Left colon (tissue), 2 donors: ENCODE data around the gene MAP3K6. TPM values are rescaled to one million over a fixed set of nuclear protein-coding genes. Genes with fewer than 3 reads are reported as not detected.

Source experiments
- ATAC-seq: fragments of 200-7000 bp; cut with Tn5 transposase; one replicate; pipeline ENCODE4 v1.9.1; 2020; ENCODE audit warnings: mild to moderate bottlenecking, moderate library complexity
- DNase-seq, 2 donors: peaks; one replicate each; pipeline ENCODE4 v3.0.0-alpha.2; 2020
- intact Hi-C, 2 donors: fragments of 100-400 bp; cut with DNase I in 1 of 2; cut with micrococcal nuclease in 1 of 2; formaldehyde crosslinking; loops; one replicate each; pipeline versions ENCODE4 v1.11.2 to v1.14.0; 2022; cut with DNase I, micrococcal nuclease
- total RNA-seq, 2 donors: library from RNA; stranded (reverse); fragmentation: NEBNext Ultra II Directional; extraction: Animal tissue kit (Norgen Biotek cat#: 25700); gene quantifications; one replicate each; pipeline ENCODE4 v1.2.1, GENCODE V29; 2021
- donor health status: DM: no; HTN: no; CAD: no.
- donor health status: DM: yes; HTN: yes; CAD: no.

MAP3K6 gene
- total RNA-seq, 2 donors from 2014 or later = 14.6 to 34.9 TPM

- intact Hi-C loops = loop anchor here in 1 of 2 donors (10.0 kb wide), 1 partner anchor 53 kb away; the partner anchor contains the start of gene CD164L2
- DNase-seq (no peak), ATAC-seq (peak; percentile 5)
Measured at GRCh38 chr1:27331922-27332321, 34.8 kb downstream of the MAP3K6 start.

DNA sequence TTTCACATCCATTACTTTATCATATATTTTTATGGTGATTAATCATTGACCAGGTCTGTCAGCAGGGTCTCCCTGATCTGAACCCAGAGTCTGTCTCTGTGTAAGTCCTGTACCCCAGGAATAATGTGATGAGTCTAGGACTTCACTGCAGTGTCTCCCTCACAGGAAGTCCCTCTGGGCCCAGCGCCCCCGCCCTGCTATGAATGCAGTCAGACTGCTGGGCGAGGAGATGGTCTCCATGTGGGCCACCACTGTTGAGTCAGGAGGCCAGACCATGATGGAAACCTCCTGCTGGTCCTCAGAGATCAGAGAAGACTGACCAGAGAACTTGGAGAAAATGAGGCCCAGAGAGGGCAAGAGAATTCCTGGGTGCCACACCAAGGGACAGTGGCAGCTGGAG lies 35.3 kb downstream of the MAP3K6 start:
- DNase-seq (no peak), ATAC-seq (no peak)
- intact Hi-C loops = loop anchor here in 1 of 2 donors (10.0 kb wide), 1 partner anchor 53 kb away; the partner anchor contains the start of gene CD164L2

DNA sequence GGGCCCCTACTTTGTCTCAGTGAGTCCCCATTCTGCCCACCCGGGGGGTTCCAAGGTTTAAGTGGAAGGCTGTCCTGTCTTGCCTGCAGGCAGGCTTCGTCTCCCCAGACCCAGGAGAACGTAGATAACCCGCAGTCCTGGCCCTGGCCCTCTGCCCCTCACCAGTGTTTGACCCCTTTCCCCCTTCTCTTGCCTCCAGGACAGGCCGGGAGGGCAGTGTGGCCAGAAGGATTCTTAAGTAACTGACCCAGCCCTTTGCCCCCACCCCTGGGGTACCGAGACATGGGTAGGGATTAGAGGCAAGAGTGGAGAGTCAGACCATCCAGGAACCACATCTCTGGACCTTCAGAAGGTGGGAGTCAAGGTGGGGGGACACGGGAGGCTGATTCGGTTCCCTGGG lies 36.0 kb downstream of the MAP3K6 start:
- DNase-seq (no peak), ATAC-seq (no peak)
- intact Hi-C loops = loop anchor here in 1 of 2 donors (10.0 kb wide), 1 partner anchor 54 kb away; the partner anchor contains the start of gene CD164L2

GRCh38 chr1:27327964-27328363 lies 38.8 kb downstream of the MAP3K6 start:
- no peak for DNase-seq
- no peak for ATAC-seq
- intact Hi-C loops = no loop called here

GRCh38 chr1:27325286-27325685 lies 41.5 kb downstream of the MAP3K6 start:
- no peak for ATAC-seq
- no peak for DNase-seq
- intact Hi-C loops = no loop called here

GRCh38 chr1:27322569-27323240 lies 44.1 kb downstream of the MAP3K6 start:
- intact Hi-C loops = no loop called here
- DNase-seq (no peak), ATAC-seq (no peak)

DNA sequence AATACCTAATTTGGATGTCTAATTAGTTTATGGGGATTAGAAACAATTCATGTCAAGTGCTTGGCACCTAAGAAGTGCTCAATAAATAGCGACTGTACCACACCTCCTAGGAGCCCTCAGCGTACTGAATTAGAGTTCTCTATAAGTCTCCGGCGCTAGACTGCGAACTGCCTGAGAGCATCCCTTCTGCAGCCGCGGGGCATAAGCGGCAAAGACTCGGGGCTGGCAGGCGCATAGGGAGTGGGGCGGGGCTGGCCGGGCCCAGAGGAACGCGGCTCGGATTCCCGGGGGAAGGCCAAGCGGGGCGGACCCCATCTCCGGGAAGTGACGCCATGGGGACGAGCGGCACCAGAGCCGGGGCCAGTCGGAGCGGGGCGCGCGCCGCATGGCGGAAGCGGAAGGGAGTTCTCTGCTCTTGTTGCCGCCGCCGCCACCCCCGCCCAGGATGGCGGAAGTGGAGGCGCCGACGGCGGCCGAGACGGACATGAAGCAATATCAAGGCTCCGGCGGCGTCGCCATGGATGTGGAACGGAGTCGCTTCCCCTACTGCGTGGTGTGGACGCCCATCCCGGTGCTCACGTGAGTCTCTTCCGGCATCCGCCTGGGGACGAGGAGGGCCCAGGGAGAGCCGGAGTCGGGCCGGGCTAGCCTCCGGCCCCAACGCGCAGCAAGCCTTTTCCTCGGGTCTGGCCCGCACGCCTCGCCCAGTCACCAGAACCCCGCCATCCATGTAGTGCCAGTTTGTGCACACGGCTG lies 44.8 kb downstream of the MAP3K6 start, which contains the start of gene TMEM222:
TMEM222 (plus strand) TSS at position 351 of the 756 bp plus-strand sequence; CDS start at position 386, 35 bp downstream.
- intact Hi-C loops = no loop called here
- peak; percentile 98 for ATAC-seq
- DNase-seq = peak; percentile 96

DNA sequence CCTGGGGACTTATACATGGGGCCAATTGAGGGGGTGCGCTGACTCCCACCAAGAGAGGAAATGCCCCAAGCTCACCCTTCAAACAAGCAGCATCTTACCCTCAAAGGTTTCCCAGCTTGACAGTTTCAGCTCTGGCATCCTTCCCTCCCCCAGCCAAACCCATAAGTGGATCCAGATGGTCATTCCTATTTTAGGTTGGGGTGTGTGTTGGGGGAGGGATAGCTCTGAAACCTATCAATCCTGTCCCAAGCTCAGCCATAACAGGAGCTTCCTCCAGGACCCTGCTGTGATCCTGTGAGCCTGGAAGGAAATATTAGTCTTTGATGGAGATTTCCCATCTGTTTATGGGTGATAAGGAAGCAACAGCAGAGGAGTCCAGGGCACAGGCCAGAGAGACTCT lies 48.2 kb downstream of the MAP3K6 start:
- ATAC-seq (no peak), DNase-seq (no peak)
- intact Hi-C loops = no loop called here

DNA sequence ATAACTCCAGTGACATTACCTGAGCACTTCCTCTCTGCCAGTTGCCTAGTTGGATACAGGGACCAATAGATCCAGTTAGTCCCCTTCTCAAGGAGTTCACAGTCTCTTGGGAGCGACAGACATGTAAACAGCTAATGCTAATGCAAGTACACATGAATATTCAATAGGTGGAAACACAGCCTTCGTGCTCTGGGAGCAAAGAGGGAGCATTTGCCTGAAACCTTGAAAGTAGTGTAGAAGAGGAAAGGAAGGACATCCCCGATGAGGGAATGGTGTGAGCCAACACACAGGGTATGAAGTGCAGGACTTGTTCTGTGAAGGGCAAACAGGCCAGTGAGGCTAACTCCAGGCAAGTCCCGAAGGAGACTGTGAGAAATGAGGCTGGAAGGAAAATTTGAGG lies 48.6 kb downstream of the MAP3K6 start:
- ATAC-seq = no peak
- intact Hi-C loops = no loop called here
- no peak for DNase-seq

DNA sequence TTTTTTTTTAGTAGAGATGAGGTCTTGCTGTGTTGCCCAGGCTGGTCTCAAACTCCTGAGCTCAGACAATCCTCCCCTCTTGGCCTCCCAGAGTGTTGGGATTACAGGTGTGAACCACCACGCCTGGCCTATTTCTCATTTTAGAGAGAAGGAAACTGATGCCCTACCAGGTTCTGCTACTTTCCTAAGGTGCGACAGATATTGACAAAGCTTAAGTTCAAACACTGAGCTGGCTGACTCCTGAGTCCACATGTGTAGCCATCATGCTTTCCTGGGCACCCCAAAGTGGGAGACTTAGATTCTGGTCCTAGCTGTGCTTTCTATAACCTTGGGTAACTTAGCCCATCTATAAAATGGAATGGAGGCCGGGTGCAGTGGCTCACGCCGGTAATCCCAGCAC lies 49.9 kb downstream of the MAP3K6 start:
- DNase-seq (no peak), ATAC-seq (no peak)
- intact Hi-C loops = no loop called here

GRCh38 chr1:27314737-27315136 lies 52.0 kb downstream of the MAP3K6 start:
- ATAC-seq (peak; percentile 7), DNase-seq (no peak)

DNA sequence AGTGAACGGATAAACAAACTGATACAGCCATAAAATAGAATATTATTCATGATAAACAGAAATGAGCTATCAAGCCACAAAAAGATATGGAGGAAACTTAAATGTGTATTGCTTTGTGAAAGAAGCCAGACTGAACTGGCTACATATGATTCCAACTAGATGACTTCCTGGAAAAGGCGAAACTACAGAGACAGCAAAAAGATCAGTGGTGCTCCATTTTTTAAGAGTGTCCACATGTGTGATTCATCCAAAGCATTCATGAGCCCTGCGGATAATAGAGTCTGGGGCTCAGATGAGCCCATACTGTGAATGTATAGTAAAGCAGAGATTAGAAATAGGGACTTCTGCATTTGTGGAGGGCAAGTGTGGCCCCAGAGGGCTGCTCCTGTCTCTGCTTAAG lies 52.6 kb downstream of the MAP3K6 start:
- DNase-seq (no peak), ATAC-seq (no peak)

More at GRCh38 chr1:27314737-27315136, 52.0 kb downstream of the MAP3K6 start:
- intact Hi-C loops = no loop called here

DNA sequence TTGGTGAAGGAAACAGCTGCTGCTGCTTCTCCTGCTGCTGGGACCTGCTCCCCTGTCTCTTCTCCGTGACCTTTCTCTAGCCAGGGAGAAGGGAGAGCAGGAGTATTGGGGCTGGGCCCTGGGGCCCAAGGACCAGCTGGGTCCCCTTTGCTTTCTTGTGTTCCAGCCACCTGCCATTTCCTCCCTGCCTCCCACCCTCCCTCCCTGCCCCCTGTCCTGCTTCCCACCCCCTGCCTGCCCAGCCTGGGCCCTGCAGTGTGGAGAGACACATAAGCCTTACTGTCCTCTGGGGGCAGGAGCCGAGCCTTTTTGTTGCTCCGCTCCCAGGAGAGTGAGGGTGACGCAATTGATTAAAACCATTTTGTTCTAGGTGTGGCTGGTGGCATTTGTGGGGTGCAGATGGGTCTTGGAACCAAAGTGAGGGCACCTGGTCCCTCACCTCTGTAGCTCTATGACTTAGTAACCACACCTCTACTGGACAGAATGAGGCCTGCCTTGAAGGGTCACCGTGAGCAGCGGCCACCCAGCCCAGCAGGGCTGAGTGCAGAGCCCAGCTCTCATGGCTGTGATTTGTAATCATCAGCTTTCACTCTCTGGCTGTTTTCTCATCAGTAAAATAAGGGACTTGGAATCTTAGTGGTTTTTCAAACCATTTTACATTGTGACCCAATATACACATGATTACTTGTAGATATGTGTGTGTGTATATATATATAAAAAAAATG lies 58.7 kb downstream of the MAP3K6 start:
- intact Hi-C loops = no loop called here
- no peak for ATAC-seq

More for the DNA sequence above, 52.6 kb downstream of the MAP3K6 start:
- intact Hi-C loops = no loop called here

GRCh38 chr1:27306892-27307761 lies 59.6 kb downstream of the MAP3K6 start:
- ATAC-seq (peak; percentile 92), DNase-seq (peak in 1 of 2 donors; percentile 22)

More for the DNA sequence above, 58.7 kb downstream of the MAP3K6 start:
- DNase-seq = no peak

GRCh38 chr1:27306071-27306470 lies 60.7 kb downstream of the MAP3K6 start:
- ATAC-seq (no peak), DNase-seq (no peak)
- intact Hi-C loops = no loop called here

More at GRCh38 chr1:27306892-27307761, 59.6 kb downstream of the MAP3K6 start:
- intact Hi-C loops = no loop called here
